Stimulated activated CD4-positive, alpha-beta T cell treated with anti-CD3 and anti-CD28 coated beads, Interleukin-4, amount 100 ng/mL, for 48 hours (primary cell): ENCODE data around the gene NDUFAF8.

ENCODE experiments used
- DNase-seq, 2 donors: peaks; one replicate each; pipeline ENCODE4 v3.0.0-alpha.2; 2020; ENCODE audit warnings: low read depth in 2 of 2

NDUFAF8 gene

GRCh38 chr17:81238490-81238814 is 666 bp upstream of the NDUFAF8 start:
- DNase-seq: no peak

GRCh38 chr17:81239714-81240555 is 817 bp downstream of the NDUFAF8 start:
- peak in 1 of 2 donors; percentile 34 for DNase-seq

- DNase-seq: no peak
These were observed 1.6 kb downstream of the NDUFAF8 start for GRCh38 chr17:81240761-81241160.

- DNase-seq: no peak
These were observed 2.1 kb downstream of the NDUFAF8 start for GRCh38 chr17:81241203-81241602.

GRCh38 chr17:81241648-81242420 is 2.7 kb downstream of the NDUFAF8 start:
- DNase-seq: peak; percentile 47 to 65

GRCh38 chr17:81242421-81243332 is 3.6 kb downstream of the NDUFAF8 start:
- no peak for DNase-seq

GRCh38 chr17:81243333-81243664 is 4.2 kb downstream of the NDUFAF8 start:
- DNase-seq: no peak

GRCh38 chr17:81244358-81245023 is 5.4 kb downstream of the NDUFAF8 start:
- no peak for DNase-seq

GRCh38 chr17:81245024-81245664 is 6.0 kb downstream of the NDUFAF8 start:
- DNase-seq: no peak

GRCh38 chr17:81245665-81246342 is 6.7 kb downstream of the NDUFAF8 start:
- no peak for DNase-seq

- DNase-seq: no peak
These were observed 7.2 kb downstream of the NDUFAF8 start for GRCh38 chr17:81246343-81246670.

GRCh38 chr17:81246679-81247338 is 7.7 kb downstream of the NDUFAF8 start:
- no peak for DNase-seq

- no peak for DNase-seq
These were observed 8.3 kb downstream of the NDUFAF8 start for GRCh38 chr17:81247339-81247990.

GRCh38 chr17:81248649-81249048 is 9.5 kb downstream of the NDUFAF8 start:
- DNase-seq: no peak

- DNase-seq: no peak
These were observed 10.3 kb downstream of the NDUFAF8 start for GRCh38 chr17:81249223-81250040.

- DNase-seq: no peak
These were observed 11.4 kb downstream of the NDUFAF8 start for GRCh38 chr17:81250286-81251093.

- no peak for DNase-seq
These were observed 12.1 kb downstream of the NDUFAF8 start for GRCh38 chr17:81251094-81251708.
